Neural progenitor cell (in vitro differentiated cells): ENCODE data around the gene EPHB3. TPM values are rescaled to one million over a fixed set of nuclear protein-coding genes. Genes with fewer than 3 reads are reported as not detected.
A peak's percentile ranks its signal among the peaks of the same experiment; 100 is the strongest.

Experiments
- DNase-seq: peaks from one replicate; pipeline ENCODE4 v3.0.0-alpha.2; 2016; ENCODE audit warnings: low spot score
- H2AFZ ChIP-seq: fragments of 200-600 bp; sonication (generic); replicated peaks from 2 replicates; pipeline ENCODE4 v1.6.1; 2016; ENCODE audit warnings: antibody characterized with exemption
- H3F3A ChIP-seq: fragments of 200-600 bp; sonication (generic); 2 replicates; pipeline ENCODE4 v1.6.1; 2016; ENCODE audit warnings: antibody characterized with exemption, low read depth
- H3K27ac ChIP-seq: fragments of 200-600 bp; sonication (generic); 2 replicates; pipeline ENCODE4 v1.5.1; 2016; ENCODE audit warnings: mild to moderate bottlenecking
- H3K27me3 ChIP-seq: fragments of 200-600 bp; sonication (generic); 2 replicates; pipeline ENCODE4 v1.6.1; 2016; ENCODE audit warnings: mild to moderate bottlenecking, moderate library complexity
- H3K36me3 ChIP-seq: fragments of 200-600 bp; sonication (generic); 2 replicates; pipeline ENCODE4 v1.5.1; 2016
- H3K4me1 ChIP-seq: fragments of 200-600 bp; sonication (generic); 2 replicates; pipeline ENCODE4 v1.6.1; 2016; ENCODE audit warnings: mixed run types
- H3K4me2 ChIP-seq: fragments of 200-600 bp; sonication (generic); 2 replicates; pipeline ENCODE4 v1.6.1; 2016
- H3K4me3 ChIP-seq: fragments of 200-600 bp; sonication (generic); 2 replicates; pipeline ENCODE4 v1.5.1; 2016
- H3K79me2 ChIP-seq: fragments of 200-600 bp; sonication (generic); 2 replicates; pipeline ENCODE4 v1.6.1; 2016; ENCODE audit warnings: low read depth
- H3K9ac ChIP-seq: fragments of 200-600 bp; sonication (generic); 2 replicates; pipeline ENCODE4 v1.6.1; 2016
- H3K9me3 ChIP-seq: fragments of 200-600 bp; sonication (generic); 2 replicates; pipeline ENCODE4 v1.5.1; 2016; ENCODE audit warnings: low read depth
- H4K20me1 ChIP-seq: fragments of 200-600 bp; sonication (generic); 2 replicates; pipeline ENCODE4 v1.6.1; 2016; ENCODE audit warnings: low read depth
- H3K27ac Mint-ChIP-seq: 3 replicates; pipeline ENCODE4 v1.8.0; 2021; ENCODE audit warnings: mixed read lengths
- H3K27me3 Mint-ChIP-seq: 2 replicates; pipeline ENCODE4 v1.8.0; 2022; ENCODE audit warnings: low read depth, mild to moderate bottlenecking, inconsistent platforms, moderate library complexity, mixed read lengths; ENCODE audit not compliant: insufficient read depth
- H3K36me3 Mint-ChIP-seq: 3 replicates; pipeline ENCODE4 v1.8.0; 2021; ENCODE audit warnings: mixed read lengths
- H3K4me1 Mint-ChIP-seq: 3 replicates; pipeline ENCODE4 v1.8.0; 2021; ENCODE audit warnings: mixed read lengths
- H3K4me3 Mint-ChIP-seq: 3 replicates; pipeline ENCODE4 v1.8.0; 2021; ENCODE audit warnings: mild to moderate bottlenecking, moderate library complexity, mixed read lengths
- H3K9me3 Mint-ChIP-seq: 3 replicates; pipeline ENCODE4 v1.8.0; 2020; ENCODE audit warnings: mixed read lengths
- EZH2 ChIP-seq: fragments of 200-600 bp; sonication (generic); IDR thresholded peaks from 2 replicates; pipeline ENCODE4 v1.6.1; 2017; ENCODE audit warnings: antibody characterized with exemption, mild to moderate bottlenecking, moderate library complexity
- EZH2phosphoT487 ChIP-seq: fragments of 200-600 bp; sonication (generic); IDR thresholded peaks from 2 replicates; pipeline ENCODE4 v1.6.1; 2017; ENCODE audit warnings: antibody characterized with exemption
- total RNA-seq: library from RNA; depleted of rRNA; stranded (reverse); fragments of >200 nt; gene quantifications from 2 replicates; pipeline ENCODE4 v1.2.3, GENCODE V29; 2015; ENCODE audit warnings: low replicate concordance
- TF ChIP-seq, protein P1 (sequence below): fragments of 200-600 bp; sonication (generic); IDR thresholded peaks from 2 replicates; pipeline ENCODE4 v1.5.1; 2017; ENCODE audit warnings: antibody characterized with exemption, mild to moderate bottlenecking

Gene EPHB3
- total RNA-seq, 1 donor from 2014 or later = 2.3 TPM

DNA sequence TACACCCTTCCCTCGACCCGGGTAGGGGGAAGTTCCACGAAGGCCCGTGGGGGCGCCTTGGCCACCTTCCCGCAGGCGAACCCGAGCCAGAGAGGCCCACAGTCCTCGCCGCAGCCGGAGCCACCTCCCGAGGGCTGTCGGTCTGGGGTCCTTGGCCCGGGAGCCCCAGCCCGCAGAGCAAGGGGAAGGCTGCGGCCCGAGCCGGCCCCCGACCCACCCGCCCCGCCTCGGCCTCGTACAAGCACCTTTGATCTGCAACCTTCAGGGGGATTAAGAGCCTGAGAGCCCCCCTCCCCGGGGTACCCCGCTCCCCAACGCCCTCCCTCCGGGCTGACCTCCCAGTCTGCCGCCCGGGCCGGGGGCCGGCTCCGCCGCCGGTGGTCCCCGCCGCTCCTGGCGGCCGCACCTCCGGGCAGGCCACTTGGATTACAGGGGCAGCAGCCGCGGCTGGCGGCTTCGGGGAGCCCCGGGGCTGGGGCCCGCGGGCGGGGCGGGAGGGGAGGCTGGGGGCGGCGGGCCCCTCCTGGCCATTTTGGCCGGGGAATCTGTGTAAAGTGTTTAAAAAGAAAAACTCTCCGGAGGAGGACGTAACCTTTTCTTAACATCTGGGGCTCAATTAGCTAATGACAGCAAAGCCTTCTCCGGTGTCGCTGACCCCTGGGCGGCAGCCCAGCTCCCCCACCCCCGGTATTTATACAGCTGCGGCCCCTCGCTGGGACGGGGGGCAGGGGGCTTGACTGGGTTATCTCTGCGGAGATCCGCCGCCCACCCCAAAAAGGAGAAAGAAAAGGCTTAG is 40.2 kb downstream of the EPHB3 start:
- Histone ChIP-seq H3K9ac (no peak overlapping the region), H3K4me3 (peak overlapping the region; percentile 55)
- H3K27me3 Mint-ChIP-seq = peaks cover 31% of the 10 kb centered on the region

DNA sequence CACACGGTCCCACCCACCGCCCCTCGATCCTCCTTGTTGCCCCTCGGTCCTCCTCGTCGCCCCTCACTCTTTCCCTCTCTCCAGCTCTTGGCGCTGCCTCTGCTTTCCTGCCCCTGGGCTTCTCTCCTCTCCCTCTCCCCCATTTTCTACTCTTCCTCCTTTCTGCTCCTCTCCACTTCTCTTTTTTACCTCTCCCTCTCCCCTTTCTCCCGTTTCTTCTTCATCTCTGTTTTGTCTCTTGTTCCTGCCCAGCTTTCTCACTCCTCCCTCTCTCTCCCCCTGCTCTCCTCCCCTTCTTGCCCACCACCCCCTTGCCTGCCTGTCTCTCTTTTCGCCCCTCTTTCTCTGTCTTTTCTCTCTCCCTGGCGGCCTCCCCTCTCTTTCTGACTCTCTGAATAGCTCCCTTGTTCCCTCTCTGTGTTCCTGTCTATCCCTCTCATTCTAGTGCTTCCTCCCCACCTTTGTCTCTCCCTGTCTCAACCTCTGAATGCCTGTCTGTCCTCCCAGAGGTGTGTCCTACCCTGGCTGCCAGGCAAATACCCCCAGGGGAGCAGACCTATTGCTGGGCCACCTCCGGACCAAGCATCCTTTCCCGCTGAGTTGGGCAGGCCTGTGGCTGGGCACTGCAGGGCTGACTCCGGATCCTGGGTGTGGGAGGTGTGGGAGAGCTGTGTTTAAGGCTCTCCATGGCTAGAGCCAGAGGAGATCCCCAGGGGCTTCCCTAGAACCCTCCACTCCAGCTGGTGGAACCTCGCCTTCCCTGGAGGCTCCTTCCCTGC is 41.0 kb downstream of the EPHB3 start:
- no peaks in the 10 kb centered on the region for H3K36me3 ChIP-seq
- no peak overlapping the region for H3K9ac ChIP-seq
- peak overlapping the region; percentile 86 for H3K4me3 Mint-ChIP-seq
- H3K27ac Mint-ChIP-seq = no peak overlapping the region
- peak overlapping the region; percentile 55 for H3K4me3 ChIP-seq
- H4K20me1 ChIP-seq = peaks cover 10% of the 10 kb centered on the region
- TF ChIP-seq, protein P1, sequence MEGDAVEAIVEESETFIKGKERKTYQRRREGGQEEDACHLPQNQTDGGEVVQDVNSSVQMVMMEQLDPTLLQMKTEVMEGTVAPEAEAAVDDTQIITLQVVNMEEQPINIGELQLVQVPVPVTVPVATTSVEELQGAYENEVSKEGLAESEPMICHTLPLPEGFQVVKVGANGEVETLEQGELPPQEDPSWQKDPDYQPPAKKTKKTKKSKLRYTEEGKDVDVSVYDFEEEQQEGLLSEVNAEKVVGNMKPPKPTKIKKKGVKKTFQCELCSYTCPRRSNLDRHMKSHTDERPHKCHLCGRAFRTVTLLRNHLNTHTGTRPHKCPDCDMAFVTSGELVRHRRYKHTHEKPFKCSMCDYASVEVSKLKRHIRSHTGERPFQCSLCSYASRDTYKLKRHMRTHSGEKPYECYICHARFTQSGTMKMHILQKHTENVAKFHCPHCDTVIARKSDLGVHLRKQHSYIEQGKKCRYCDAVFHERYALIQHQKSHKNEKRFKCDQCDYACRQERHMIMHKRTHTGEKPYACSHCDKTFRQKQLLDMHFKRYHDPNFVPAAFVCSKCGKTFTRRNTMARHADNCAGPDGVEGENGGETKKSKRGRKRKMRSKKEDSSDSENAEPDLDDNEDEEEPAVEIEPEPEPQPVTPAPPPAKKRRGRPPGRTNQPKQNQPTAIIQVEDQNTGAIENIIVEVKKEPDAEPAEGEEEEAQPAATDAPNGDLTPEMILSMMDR = no peak
- TF ChIP-seq EZH2phosphoT487 (no peak), EZH2 (no peak)
- peaks cover 28% of the 10 kb centered on the region for H3K27me3 Mint-ChIP-seq
- H3K79me2 ChIP-seq = no peaks in the 10 kb centered on the region
- H3K27ac ChIP-seq = no peak overlapping the region
- peak overlapping the region; percentile 43 for H2AFZ ChIP-seq
- no peaks in the 10 kb centered on the region for H3K36me3 Mint-ChIP-seq
- H3F3A ChIP-seq = peaks cover 30% of the 10 kb centered on the region
- peak; percentile 59 for DNase-seq
- no peaks in the 10 kb centered on the region for H3K9me3 ChIP-seq
- peaks cover 35% of the 10 kb centered on the region for H3K4me1 ChIP-seq
- no peaks in the 10 kb centered on the region for H3K9me3 Mint-ChIP-seq
- peaks cover 93% of the 10 kb centered on the region for H3K27me3 ChIP-seq
- H3K4me1 Mint-ChIP-seq = peaks cover 39% of the 10 kb centered on the region
- H3K4me2 ChIP-seq = peak overlapping the region; percentile 92

More for the DNA sequence above, 40.2 kb downstream of the EPHB3 start:
- peak overlapping the region; percentile 43 for H2AFZ ChIP-seq
- H3K27me3 ChIP-seq = peaks cover 85% of the 10 kb centered on the region
- Mint-ChIP-seq H3K9me3 (no peaks in the 10 kb centered on the region), H3K4me1 (peaks cover 39% of the 10 kb centered on the region), H3K36me3 (no peaks in the 10 kb centered on the region), H3K27ac (no peak overlapping the region), H3K4me3 (peak overlapping the region; percentile 86)
- TF ChIP-seq EZH2phosphoT487 (no peak), EZH2 (no peak)
- TF ChIP-seq, protein P1 = no peak
- H3K27ac ChIP-seq = no peak overlapping the region
- H3K4me1 ChIP-seq = peaks cover 35% of the 10 kb centered on the region
- H3K4me2 ChIP-seq = peak overlapping the region; percentile 92
- peaks cover 10% of the 10 kb centered on the region for H4K20me1 ChIP-seq
- DNase-seq = peak; percentile 78
- H3K79me2 ChIP-seq = no peaks in the 10 kb centered on the region
- H3K9me3 ChIP-seq = no peaks in the 10 kb centered on the region
- peaks cover 30% of the 10 kb centered on the region for H3F3A ChIP-seq
- no peaks in the 10 kb centered on the region for H3K36me3 ChIP-seq

DNA sequence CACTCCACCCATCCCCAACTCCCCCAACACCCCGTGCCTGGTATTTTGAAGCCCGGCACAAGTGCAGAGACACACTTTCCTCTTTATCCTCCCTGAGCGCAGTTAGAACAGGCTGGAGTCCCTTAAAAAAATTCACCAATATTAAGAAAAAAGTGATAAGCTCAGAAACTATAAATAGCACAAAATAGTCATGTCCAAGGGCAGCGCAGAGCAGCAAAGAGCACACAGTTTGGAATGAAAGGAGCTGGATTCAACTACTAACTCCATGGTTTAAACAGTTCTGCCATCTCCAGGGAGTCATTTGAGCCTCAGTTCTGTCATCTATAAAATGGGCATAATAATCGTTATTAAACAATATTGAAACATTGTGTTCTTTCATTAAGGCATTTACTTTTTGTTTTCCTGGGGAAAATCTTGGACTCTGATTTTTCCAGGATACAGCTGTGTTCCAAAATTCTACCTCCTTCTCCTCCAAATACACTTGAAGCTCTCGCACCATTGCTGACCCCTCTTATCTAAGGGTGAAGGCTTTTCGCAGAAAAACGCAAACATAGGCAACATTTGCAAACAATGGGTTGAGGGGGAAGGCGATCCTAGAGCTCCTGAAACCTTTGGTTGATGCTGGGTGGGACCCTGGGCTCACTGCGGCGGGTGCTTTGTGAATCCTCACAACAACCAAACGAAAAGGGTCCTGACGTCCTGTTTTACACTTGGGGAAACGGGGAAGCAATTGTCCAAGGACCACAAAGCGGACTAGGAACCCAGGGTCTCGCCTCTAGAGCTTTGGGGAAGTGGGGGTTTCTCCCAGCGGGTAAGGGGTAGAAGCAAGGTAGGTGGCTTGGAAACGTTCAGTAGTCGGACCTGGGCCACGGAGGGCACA is 41.8 kb downstream of the EPHB3 start:
- Histone ChIP-seq H2AFZ (peak overlapping the region; percentile 54), H3K9ac (no peak overlapping the region), H3K4me1 (peaks cover 35% of the 10 kb centered on the region), H3K79me2 (no peaks in the 10 kb centered on the region), H3K36me3 (no peaks in the 10 kb centered on the region), H3K27ac (no peak overlapping the region), H3F3A (peaks cover 30% of the 10 kb centered on the region), H4K20me1 (peaks cover 10% of the 10 kb centered on the region), H3K4me2 (peak overlapping the region; percentile 92), H3K27me3 (peaks cover 98% of the 10 kb centered on the region), H3K9me3 (no peaks in the 10 kb centered on the region), H3K4me3 (peak overlapping the region; percentile 55)
- peak; percentile 40 for DNase-seq
- Mint-ChIP-seq H3K36me3 (no peaks in the 10 kb centered on the region), H3K4me3 (peak overlapping the region; percentile 86), H3K9me3 (no peaks in the 10 kb centered on the region), H3K27ac (peak overlapping the region; percentile 95), H3K27me3 (peaks cover 26% of the 10 kb centered on the region), H3K4me1 (peaks cover 41% of the 10 kb centered on the region)
- TF ChIP-seq EZH2phosphoT487 = peak; percentile 7
- no peak for TF ChIP-seq EZH2
